HCEC 1CT (cell line): ENCODE results near the gene TRAPPC10.
A peak's percentile ranks its signal among the peaks of the same experiment; 100 is the strongest.

ENCODE experiments used
- DNase-seq: peaks from one replicate; pipeline ENCODE4 v3.0.0-alpha.2; 2017

TRAPPC10 gene

GRCh38 chr21:44043613-44044012 is 31.5 kb downstream of the TRAPPC10 start:
- DNase-seq, result no peak

- no peak for DNase-seq
Measured at GRCh38 chr21:44046734-44047133, 34.6 kb downstream of the TRAPPC10 start.

- DNase-seq, result no peak
Measured at GRCh38 chr21:44047996-44048560, 36.0 kb downstream of the TRAPPC10 start.

- no peak for DNase-seq
Measured at GRCh38 chr21:44049182-44049581, 37.1 kb downstream of the TRAPPC10 start.

GRCh38 chr21:44049606-44050005 is 37.5 kb downstream of the TRAPPC10 start:
- no peak for DNase-seq

GRCh38 chr21:44050276-44050675 is 38.2 kb downstream of the TRAPPC10 start:
- no peak for DNase-seq

GRCh38 chr21:44051462-44051941 is 39.4 kb downstream of the TRAPPC10 start:
- DNase-seq, result no peak

- no peak for DNase-seq
Measured at GRCh38 chr21:44052071-44052829, 40.1 kb downstream of the TRAPPC10 start.

GRCh38 chr21:44052830-44053226 is 40.7 kb downstream of the TRAPPC10 start:
- no peak for DNase-seq

GRCh38 chr21:44053567-44053966 is 41.5 kb downstream of the TRAPPC10 start:
- no peak for DNase-seq

- peak; percentile 5 for DNase-seq
Measured at GRCh38 chr21:44054710-44055109, 42.6 kb downstream of the TRAPPC10 start.

- no peak for DNase-seq
Measured at GRCh38 chr21:44057055-44057454, 44.9 kb downstream of the TRAPPC10 start.

- no peak for DNase-seq
Measured at GRCh38 chr21:44057960-44058651, 46.0 kb downstream of the TRAPPC10 start.

- no peak for DNase-seq
Measured at GRCh38 chr21:44058652-44058964, 46.5 kb downstream of the TRAPPC10 start.

- DNase-seq, result no peak
Measured at GRCh38 chr21:44058981-44059380, 46.9 kb downstream of the TRAPPC10 start.

GRCh38 chr21:44059710-44060109 is 47.6 kb downstream of the TRAPPC10 start:
- DNase-seq, result no peak

GRCh38 chr21:44062380-44062779 is 50.3 kb downstream of the TRAPPC10 start:
- DNase-seq, result no peak

GRCh38 chr21:44063151-44063912 is 51.2 kb downstream of the TRAPPC10 start:
- no peak for DNase-seq

- DNase-seq, result no peak
Measured at GRCh38 chr21:44064852-44065403, 52.8 kb downstream of the TRAPPC10 start.

GRCh38 chr21:44065428-44065827 is 53.3 kb downstream of the TRAPPC10 start:
- DNase-seq, result peak; percentile 3

GRCh38 chr21:44066116-44066515 is 54.0 kb downstream of the TRAPPC10 start:
- no peak for DNase-seq

- no peak for DNase-seq
Measured at GRCh38 chr21:44067011-44067839, 55.1 kb downstream of the TRAPPC10 start.
